RCC 7860 (cell line): ENCODE data around the gene FAM180A.
"Not testable (repeated sequence)": the region's sequence is repeated elsewhere in the genome, so short reads cannot be mapped to it uniquely, and the experiment has no call there.

Source experiments
- DNase-seq: peaks from one replicate; pipeline ENCODE4 v3.0.0-alpha.2; 2015; ENCODE audit warnings: low spot score
- FAIRE-seq: peaks from 2 replicates; lab custom pipeline; 2012; peaks lifted over from hg19 to GRCh38; lab: Jason Lieb, UNC

The FAM180A gene

DNA sequence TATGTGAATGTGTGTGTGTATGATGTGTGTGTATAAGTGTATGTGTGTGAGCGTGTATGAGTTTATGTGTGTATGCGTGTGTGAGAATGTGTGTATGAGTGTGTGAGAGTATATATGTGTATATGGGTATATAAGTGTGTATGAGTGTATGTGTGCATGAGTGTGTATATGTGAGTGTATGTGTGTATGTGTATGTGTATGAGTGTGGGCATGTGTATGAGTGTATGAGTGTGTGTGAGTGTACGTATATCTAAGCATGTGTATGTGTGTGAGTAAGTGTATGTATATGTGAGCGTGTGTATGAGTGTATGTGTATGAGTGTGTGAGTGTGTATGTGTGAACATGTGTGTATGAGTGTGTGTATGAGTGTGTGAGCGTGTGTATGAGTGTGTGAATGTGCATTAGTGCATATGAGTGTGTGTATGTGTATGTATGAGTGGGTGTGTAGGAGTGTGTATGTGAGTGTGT lies 33.5 kb downstream of the FAM180A start:
- DNase-seq (no peak), FAIRE-seq (no peak)

GRCh38 chr7:135714534-135715009 lies 34.0 kb downstream of the FAM180A start:
- peak; percentile 64 for DNase-seq
- no peak for FAIRE-seq

DNA sequence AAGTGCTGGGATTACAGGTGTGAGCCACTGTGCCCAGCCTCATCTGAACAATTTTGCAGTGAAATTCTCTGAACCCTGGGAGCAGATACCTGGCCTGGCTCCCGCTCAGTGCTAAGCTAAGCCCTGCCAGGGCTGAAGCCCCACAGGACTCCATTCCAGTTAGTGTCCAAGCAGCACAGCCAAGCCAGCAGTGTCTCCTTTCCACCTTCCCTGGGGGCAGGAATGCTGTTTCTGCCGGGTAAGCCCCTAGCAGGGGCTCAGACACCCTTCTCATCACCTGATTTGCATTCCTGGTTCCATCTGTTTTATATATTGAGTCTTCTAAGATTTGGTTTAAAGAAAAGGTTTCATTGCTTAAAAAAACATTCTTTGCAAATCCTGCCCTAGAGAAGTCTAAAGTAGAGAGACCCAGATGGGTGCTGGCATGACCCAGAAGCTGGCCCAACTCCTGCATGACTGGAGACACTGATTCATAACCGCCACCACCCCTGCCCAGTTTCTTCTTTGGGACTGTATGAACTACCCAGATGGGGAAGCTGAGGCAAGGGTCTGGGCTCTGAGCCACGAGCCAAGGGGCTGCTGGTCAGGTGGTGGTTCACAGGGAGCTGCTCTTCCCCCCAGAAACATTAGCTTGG lies 34.7 kb downstream of the FAM180A start:
- no peak for DNase-seq

DNA sequence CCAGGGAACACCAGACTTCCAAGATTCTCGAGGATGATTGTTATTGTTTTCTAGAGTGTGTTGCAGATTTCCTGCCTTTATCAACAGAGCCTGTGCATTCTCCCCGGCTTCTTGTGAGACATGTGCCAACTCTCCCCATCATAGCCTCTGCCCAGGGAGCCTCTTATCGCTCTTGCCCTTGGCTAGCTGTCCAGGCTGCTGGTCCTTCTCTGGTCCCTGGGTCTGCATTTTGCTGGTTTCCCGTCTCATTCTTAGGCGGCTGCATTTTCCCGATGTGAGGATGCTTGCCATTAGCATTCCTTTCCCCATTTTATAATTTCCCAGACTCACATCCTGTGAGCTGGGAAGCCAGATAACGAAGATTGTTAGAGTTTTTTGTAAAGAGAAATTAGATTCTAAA lies 35.8 kb downstream of the FAM180A start:
- FAIRE-seq = no peak
- DNase-seq = no peak

More for the DNA sequence above, 34.7 kb downstream of the FAM180A start:
- FAIRE-seq = no peak

DNA sequence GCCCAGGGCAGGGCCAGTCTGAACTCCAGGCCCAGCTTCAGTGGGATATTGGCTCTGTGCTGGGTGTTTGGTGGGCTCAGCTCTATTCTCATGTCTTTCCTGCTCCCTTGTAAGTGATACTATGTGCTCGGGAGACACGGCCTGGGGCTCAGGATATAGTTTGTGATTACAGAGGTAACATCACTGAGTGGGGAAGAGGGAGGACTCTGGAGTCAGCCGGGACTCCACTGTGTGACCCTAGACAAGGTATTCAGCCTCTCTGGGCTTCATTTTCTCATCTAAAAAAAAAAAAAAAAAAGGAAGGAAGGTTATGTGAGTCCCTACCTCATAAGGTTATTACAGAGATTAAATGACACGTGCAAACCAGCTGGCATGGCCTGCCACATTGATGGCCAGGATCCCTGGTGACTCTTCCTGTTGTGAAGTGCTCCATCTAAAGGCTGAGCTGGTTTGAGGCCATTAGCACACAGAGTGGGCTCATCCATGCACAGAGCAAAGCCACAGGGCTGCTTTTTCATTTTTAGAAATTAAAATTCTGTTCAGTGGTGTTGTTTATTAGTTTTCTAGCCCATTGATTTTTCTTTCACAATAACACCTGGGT lies 36.3 kb downstream of the FAM180A start:
- no peak for DNase-seq

DNA sequence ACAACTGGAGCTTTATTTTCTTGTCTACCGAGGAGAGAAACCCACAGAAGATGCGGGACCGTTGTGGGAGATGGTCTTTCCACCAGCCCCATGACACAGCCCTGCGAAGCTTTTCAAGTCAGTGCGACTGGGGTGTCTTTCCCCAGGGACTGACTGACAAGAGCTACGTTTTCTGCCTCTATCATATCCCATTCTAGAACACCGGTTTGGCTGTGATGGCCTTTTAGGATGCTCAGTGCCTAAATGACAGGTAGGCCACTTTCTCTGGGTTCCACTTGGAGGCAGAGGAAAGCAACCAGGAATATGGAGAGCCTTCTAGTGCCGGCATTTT lies 37.5 kb downstream of the FAM180A start:
- no peak for FAIRE-seq
- no peak for DNase-seq

More for the DNA sequence above, 36.3 kb downstream of the FAM180A start:
- no peak for FAIRE-seq

- FAIRE-seq (no peak), DNase-seq (no peak)
Measured at GRCh38 chr7:135710417-135711138, 38.0 kb downstream of the FAM180A start.

DNA sequence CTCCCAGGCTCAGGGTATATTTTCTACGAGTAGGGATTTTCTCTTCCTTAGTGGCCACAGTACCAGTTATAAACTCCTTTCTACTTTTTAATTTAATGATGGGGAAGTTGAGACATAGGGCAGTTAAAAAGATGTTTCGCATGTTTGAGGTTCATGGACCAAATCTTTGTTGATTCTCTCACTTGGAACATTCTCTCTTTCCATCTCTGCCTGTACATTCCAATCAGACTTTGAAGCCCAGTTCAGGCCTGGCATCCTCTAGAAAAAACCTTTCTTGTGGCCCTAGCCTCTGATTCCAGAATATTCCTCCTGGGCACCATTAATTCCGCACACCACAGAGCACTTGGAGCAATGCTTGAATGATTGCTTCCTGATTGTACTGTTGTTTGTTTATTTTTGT lies 39.1 kb downstream of the FAM180A start:
- no peak for FAIRE-seq

GRCh38 chr7:135708041-135708440 lies 40.6 kb downstream of the FAM180A start:
- FAIRE-seq (no peak), DNase-seq (no peak)

More for the DNA sequence above, 39.1 kb downstream of the FAM180A start:
- no peak for DNase-seq

DNA sequence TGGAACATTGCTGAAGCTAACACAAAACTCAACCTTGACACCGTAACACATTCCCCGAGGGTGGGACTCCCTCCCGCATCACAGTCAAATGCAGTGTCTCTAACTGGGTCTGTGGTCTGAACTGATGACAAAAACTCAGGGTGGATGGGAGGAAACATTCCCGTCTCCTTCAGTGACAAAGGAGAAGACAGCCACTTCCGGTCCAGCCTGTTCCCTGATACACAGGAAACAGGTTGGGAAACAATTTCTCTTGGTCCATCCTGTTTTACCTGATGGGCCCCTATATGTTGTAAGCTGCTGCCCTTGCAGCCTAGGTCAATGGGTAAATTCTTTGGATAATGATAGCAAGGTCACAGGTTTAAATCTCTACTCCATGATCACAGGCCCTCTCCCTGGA lies 41.0 kb downstream of the FAM180A start:
- DNase-seq (no peak), FAIRE-seq (no peak)

DNA sequence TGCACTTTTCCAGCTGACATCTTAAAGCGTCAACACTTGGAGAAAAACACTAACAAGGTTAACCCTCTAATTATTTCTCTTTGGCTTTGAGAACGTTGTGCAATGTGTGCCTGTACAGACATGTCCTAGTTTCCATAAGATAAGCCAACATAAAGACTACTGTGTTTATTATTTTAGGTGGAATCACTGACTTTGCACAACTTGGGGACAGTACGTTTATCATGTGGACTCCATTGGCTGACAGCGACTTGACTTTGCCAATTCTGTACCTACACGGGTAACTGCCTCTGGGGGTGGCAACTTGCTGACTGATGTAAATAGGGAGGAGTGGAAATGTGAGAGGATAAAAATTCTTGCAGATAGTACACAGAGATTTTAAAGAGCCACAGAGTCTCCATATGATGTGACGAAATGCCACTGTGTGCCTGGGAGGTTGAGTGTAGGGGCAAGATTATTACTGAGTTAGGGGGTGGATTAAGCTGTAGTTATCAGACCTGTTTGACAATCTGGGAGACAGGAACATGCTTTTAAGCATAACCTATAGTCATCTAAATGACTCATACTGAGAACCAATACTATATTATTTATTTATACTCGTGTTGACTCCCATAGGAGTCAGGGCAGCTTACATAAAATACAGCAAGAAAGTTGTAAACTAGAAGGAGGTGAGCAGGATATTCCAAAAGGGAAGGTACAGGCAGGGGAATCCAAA lies 41.6 kb downstream of the FAM180A start:
- FAIRE-seq = no peak
- DNase-seq = no peak

GRCh38 chr7:135706038-135706742 lies 42.4 kb downstream of the FAM180A start:
- no peak for FAIRE-seq
- no peak for DNase-seq

- no peak for FAIRE-seq
- DNase-seq = no peak
Measured at GRCh38 chr7:135704698-135705097, 43.9 kb downstream of the FAM180A start.

- DNase-seq (no peak), FAIRE-seq (no peak)
Measured at GRCh38 chr7:135704074-135704473, 44.5 kb downstream of the FAM180A start.

DNA sequence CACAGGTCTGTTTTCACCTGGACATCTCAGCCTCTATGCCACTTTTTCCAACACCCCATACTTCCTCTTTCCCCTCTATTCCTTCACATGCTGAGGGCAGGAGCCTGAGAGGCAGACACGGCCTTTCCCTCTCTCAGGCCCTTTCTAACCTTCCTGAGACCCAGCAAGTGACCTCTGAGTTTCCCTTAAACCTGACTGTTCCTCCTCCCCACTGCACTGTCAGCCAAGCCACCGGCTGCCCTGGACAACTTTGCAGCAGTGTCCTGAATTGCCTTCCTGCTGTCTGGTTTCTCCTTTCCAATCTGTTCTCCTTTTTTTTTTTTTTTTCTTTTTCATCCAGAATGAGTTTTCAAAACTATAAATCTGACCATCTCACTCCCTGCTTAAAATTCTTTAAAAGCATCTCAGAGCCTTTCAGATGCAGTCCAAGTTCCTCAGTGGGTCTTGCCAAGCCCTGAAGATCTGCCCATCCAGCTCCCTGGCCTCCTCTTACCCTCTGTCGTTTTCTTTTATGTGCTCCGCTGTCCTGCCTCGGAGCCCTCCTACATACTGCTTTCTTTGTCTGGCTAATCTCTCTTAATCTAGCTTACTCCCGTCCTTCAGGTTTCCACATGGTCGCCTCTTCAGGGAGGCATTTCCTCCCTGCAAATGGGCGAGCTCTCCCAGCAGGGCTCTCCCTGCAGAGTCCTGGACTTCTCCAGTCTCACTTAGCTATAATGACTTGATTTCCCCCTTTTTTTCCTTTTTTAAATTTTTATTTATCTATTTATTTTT lies 51.1 kb downstream of the FAM180A start:
- no peak for FAIRE-seq
- DNase-seq = no peak

- DNase-seq (no peak), FAIRE-seq (no peak)
Measured at GRCh38 chr7:135693558-135693957, 55.1 kb downstream of the FAM180A start.

- not testable (repeated sequence) for DNase-seq, FAIRE-seq
Measured at GRCh38 chr7:135692606-135693005, 56.0 kb downstream of the FAM180A start.

DNA sequence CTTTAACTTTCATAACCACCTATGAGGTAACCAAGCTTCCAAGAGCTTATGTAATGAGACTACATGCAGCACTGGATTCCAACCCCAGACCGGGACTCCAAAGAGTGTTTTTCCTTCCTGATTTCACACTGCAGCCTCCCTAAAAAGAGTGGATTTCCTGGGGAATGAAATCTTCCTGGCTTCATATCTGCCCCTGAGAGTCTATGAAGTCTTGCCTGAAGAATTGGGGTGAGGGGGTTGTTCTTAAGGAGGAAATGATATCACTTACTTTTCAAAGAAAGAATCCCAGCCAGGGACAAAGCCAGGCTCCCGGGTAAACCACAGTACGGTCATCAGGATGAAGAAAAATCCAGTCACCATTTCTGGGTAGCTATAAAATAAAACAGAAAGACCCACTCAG lies 56.6 kb downstream of the FAM180A start:
- FAIRE-seq = no peak
- DNase-seq = no peak

DNA sequence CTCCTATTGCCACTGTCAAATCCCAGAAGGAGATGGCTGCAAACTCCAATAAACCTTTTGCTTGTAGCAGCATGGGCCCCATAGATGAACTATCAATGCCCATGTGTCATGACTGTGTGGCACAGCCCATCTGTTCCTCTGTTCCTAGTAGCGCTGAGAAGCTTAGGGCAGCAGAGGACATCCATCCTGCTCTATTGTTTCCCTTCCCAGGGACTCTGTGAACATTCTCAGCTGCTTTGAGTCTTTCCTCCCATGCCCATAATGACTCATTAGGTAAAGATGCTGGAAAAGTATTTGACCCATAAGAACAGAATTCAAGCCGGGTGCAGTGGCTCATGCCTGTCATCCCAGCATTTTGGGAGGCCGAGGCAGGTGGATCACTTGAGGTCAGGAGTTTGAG lies 58.0 kb downstream of the FAM180A start:
- FAIRE-seq (no peak), DNase-seq (no peak)

DNA sequence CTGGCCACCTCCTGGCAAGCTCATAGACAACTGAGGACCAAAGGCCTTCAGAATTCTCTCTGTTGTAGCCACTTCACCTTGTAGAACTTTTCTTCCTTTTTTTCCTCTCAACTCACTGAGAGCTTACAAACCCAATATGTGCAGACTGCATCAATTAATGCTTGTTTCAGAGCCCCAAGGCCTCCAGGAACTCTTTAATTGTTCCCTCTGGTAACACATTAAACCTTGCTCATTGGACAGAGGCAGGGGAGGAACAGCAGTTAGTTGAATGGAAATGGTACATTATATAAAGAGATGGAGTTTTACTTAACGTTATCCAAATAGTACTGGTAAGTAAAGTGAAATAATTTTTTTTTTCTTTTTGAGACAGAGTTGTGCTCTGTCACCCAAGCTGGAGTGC lies 61.1 kb downstream of the FAM180A start:
- FAIRE-seq = no peak
- no peak for DNase-seq
